Nephron progenitor cell (in vitro differentiated cells): ENCODE data around the gene PLEKHF1.

Experiments used
- DNase-seq: peaks from one replicate; pipeline ENCODE4 v3.0.0; 2021
- H3K27ac Mint-ChIP-seq: 2 replicates; pipeline ENCODE4 v1.8.0; 2021; ENCODE audit warnings: mild to moderate bottlenecking, moderate library complexity, mixed read lengths
- H3K27me3 Mint-ChIP-seq: 2 replicates; pipeline ENCODE4 v1.8.0; 2021; ENCODE audit warnings: mild to moderate bottlenecking, low read depth, mixed read lengths; ENCODE audit not compliant: poor library complexity
- H3K36me3 Mint-ChIP-seq: 2 replicates; pipeline ENCODE4 v1.8.0; 2021; ENCODE audit warnings: low read depth, mixed read lengths
- H3K4me1 Mint-ChIP-seq: 2 replicates; pipeline ENCODE4 v1.8.0; 2021; ENCODE audit warnings: mixed read lengths
- H3K4me3 Mint-ChIP-seq: 2 replicates; pipeline ENCODE4 v1.8.0; 2021; ENCODE audit warnings: mild to moderate bottlenecking, moderate library complexity, mixed read lengths
- H3K9me3 Mint-ChIP-seq: 2 replicates; pipeline ENCODE4 v1.8.0; 2021; ENCODE audit warnings: mild to moderate bottlenecking, moderate library complexity, mixed read lengths
- TF ChIP-seq, protein P1 (sequence below): fragments of 200-600 bp; sonication (generic); IDR thresholded peaks from 2 replicates; pipeline ENCODE4 v1.5.0; 2021; ENCODE audit warnings: antibody characterized with exemption

The PLEKHF1 gene, protein sequence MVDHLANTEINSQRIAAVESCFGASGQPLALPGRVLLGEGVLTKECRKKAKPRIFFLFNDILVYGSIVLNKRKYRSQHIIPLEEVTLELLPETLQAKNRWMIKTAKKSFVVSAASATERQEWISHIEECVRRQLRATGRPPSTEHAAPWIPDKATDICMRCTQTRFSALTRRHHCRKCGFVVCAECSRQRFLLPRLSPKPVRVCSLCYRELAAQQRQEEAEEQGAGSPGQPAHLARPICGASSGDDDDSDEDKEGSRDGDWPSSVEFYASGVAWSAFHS

DNA sequence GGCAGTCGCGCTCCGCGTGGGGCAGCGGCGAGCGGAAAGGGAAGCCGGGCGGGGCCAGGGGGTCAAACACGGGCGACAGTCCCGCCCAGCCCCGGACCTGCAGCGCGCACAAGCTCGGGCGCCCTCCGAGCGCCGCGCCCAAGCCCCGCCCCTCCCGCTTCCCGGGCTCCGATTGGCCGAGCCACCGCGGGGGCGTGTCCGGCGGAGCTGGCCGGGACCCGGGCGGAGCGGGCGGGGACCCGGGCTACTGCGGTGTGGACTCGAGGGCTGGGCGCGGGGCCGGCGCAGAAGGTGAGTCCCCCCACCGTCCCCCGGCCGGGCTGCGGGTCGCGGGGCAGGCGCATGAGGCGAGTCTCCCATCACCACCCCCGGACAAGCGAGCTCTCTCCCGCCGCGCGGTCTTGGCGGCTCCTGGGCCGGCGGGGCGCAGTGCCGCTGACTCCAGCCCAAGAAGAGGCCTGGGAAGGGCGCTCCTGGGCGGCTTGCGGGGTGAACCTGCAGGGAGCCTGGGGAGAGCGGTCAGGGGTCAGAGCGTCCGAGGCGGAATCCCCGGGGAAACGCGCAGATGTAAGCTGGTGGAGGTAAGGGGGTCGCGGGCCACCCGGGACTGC is at the start of gene PLEKHF1:
TSS of gene PLEKHF1 (plus strand) at position 247 of the 611 bp plus-strand sequence. CDS start 8,379 bp downstream, outside the sequence.
- peak within 1 kb of the TSS; percentile 79 for H3K4me3 Mint-ChIP-seq
- H3K9me3 Mint-ChIP-seq: no peaks in the 10 kb centered on the region
- DNase-seq: peak; percentile 95
- peaks cover 42% of the 10 kb centered on the region for H3K27me3 Mint-ChIP-seq
- H3K27ac Mint-ChIP-seq: no peak within 1 kb of the TSS
- no peaks in the 10 kb centered on the region for H3K36me3 Mint-ChIP-seq
- TF ChIP-seq, protein P1, sequence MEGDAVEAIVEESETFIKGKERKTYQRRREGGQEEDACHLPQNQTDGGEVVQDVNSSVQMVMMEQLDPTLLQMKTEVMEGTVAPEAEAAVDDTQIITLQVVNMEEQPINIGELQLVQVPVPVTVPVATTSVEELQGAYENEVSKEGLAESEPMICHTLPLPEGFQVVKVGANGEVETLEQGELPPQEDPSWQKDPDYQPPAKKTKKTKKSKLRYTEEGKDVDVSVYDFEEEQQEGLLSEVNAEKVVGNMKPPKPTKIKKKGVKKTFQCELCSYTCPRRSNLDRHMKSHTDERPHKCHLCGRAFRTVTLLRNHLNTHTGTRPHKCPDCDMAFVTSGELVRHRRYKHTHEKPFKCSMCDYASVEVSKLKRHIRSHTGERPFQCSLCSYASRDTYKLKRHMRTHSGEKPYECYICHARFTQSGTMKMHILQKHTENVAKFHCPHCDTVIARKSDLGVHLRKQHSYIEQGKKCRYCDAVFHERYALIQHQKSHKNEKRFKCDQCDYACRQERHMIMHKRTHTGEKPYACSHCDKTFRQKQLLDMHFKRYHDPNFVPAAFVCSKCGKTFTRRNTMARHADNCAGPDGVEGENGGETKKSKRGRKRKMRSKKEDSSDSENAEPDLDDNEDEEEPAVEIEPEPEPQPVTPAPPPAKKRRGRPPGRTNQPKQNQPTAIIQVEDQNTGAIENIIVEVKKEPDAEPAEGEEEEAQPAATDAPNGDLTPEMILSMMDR: no peak
- peaks cover 48% of the 10 kb centered on the region for H3K4me1 Mint-ChIP-seq

DNA sequence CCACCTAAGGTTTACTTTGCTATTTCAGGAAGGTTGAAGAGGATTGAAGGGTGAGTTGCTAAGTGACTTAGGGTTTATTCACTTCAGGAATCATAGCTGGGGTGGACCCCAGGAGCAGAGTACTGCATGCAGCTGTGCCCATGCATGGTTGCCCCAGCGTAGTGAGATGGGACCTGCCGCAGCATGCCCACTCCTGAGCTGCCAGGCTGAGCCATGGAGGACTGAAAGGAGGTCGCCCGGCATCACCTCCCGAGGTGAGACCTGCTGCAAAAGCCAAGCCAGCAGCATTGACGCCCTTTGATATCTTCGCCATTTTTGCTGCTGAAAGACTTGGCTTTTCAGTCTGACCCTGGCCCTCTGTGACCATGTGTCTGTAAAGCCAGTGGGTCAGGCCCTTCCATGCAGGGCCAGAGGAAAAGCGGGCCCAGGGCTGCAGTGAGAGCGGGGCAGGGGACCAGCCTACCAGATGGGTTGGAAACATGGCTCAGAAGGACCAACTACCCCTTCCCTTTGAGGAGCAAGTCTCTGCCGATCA is 49.3 kb upstream of the PLEKHF1 start:
- DNase-seq: no peak
- Mint-ChIP-seq H3K4me3 (no peak overlapping the region), H3K4me1 (peaks cover 39% of the 10 kb centered on the region), H3K27me3 (no peaks in the 10 kb centered on the region), H3K27ac (no peak overlapping the region), H3K36me3 (peaks cover 32% of the 10 kb centered on the region), H3K9me3 (no peaks in the 10 kb centered on the region)
- TF ChIP-seq, protein P1: no peak

DNA sequence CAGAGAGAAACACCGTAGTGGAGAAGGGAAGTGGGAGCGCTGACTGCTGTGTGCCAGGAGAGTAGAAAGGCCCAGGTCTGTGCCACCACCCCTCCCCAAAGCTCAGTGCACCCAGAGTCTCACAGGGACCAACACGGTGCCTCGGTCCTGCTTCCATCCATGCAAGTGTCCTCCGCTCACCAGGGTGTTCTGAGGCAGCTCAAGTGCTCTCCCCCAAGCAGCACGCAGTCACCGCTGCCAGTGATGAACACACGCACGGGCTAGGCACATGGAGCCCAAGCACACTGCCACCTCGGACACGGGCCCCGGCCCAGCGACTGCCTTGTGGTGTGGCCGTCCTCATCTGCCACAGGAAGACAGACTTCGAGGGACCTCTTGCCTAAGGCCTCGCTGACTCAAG is 48.7 kb upstream of the PLEKHF1 start:
- Mint-ChIP-seq H3K36me3 (peaks cover 30% of the 10 kb centered on the region), H3K27me3 (peaks cover 5% of the 10 kb centered on the region), H3K9me3 (no peaks in the 10 kb centered on the region), H3K4me3 (no peak overlapping the region), H3K27ac (peak overlapping the region; percentile 61), H3K4me1 (peaks cover 41% of the 10 kb centered on the region)
- TF ChIP-seq, protein P1: no peak
- no peak for DNase-seq

DNA sequence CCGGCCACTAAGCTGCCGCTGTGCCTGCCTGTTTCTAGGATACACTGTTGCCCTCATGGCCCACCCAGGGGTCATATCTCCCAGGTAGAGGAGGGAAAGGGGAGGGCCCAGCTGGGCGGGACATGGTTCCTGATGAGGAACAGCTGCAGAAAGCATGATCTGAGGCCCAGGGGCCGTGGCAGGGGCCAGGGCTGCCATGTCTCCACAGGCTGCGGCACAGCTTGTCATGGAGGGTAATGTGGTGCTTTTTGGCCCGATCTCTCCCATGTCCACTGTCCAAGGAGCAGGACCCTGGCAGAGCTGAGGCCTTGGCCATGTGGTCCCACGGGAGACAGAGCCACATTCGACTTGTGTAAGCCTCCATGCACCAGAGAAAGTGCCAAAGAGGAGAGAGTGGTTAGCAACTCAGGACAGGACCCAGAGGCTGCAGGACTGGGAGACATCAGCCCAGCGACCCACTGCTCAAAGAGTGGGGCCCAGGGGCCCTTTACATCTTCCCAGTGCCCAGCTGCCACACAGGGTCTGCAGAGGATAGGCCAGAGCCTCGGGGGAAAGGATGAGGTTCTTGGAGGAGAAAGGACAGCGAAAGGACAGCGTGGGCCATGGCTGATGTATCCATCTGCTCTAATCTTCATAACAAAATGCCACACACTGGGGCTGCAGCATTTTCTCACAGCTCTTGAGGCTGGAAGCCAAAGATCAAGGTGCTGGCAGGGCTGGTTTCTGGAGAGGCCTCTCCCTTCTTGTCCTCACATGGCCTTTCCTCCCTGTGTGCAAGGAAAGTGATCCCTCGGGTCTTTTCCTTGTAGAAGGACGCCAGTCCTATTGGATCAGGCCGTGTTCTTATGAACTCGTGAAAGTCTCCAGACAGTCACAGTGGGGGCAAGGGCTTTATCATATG is 47.6 kb upstream of the PLEKHF1 start:
- Mint-ChIP-seq H3K4me3 (no peak overlapping the region), H3K36me3 (peaks cover 20% of the 10 kb centered on the region), H3K27me3 (peaks cover 5% of the 10 kb centered on the region), H3K9me3 (no peaks in the 10 kb centered on the region), H3K27ac (peak overlapping the region; percentile 61), H3K4me1 (peaks cover 45% of the 10 kb centered on the region)
- TF ChIP-seq, protein P1: no peak
- no peak for DNase-seq

DNA sequence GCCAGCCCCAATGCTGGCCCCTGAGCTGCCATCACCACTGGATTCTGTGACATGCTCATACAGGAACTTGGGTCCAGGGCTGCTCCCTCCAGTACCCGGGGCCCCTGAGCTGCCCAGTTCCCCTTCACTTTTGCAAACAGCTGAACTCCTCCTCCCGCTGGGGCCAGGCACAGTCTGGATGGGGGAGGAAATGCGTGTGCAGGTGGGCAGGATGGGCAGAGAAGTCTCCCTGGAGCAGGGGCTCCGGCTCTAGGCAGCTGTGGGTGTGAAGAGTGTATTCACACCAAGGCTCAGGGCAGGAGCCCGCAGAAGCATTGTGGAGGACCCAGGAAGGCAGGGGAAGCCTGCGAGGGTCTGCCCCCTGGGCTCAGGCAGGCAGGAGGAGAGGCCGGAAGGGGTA is 46.8 kb upstream of the PLEKHF1 start:
- DNase-seq: no peak
- Mint-ChIP-seq H3K4me1 (peaks cover 45% of the 10 kb centered on the region), H3K27ac (no peak overlapping the region), H3K36me3 (peaks cover 13% of the 10 kb centered on the region), H3K27me3 (peaks cover 8% of the 10 kb centered on the region), H3K4me3 (no peak overlapping the region), H3K9me3 (no peaks in the 10 kb centered on the region)
- TF ChIP-seq, protein P1: no peak
